ENCODE data around the gene TIMP2. TPM values are rescaled to one million over a fixed set of nuclear protein-coding genes. Genes with fewer than 3 reads are reported as not detected.

The TIMP2 gene
- polyA plus RNA-seq, 1 donor from 2014 or later: 25.6 TPM

DNA sequence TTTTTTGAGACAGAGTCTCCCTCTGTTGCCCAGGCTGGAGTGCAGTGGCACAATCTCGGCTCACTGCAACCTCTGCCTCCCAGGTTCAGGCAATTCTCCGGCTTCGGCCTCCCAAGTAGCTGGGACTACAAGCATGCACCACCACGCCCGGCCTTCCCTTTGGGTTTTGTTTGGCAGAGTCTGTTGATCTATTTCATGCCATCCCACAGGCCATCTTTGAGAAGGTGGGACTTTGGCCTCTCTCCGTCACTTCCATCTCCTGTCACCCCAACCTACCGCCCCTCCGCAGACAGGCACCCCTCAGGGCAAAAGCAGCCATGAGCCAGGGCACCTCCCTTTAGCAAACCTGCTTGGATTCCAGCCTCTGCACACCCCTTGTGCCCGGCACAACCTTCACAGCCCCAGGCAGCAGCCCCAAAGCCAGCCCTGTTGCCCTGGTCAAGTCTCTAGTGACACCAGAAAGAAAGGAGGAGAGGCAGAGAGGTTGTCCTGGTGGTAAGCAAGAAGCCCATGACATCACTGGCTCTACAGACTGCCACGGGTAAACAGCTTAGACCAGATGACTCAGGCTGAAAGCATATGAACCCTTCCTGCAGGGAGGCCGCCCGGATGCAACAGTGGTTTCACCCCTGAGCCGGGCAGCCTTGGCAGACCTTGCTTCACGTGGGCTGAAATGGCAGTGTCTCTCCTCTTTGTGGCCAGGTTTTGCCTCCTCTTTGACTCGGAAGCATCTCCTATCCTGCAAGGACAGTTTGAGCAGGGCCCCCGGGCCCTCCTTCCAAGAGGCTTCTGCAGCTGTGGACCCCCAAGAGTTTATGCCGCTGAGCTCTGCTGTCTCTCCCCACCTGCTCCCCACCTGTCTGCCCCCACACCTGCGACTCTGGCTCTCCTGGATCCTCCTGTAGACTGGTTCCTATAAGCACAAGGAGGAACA is 8.1 kb upstream of the TIMP2 start:
- Histone ChIP-seq H3K4me2 (ENCODE audit: low read length) (no peak overlapping the region), H3K27ac (ENCODE audit: low read length) (peak overlapping the region; percentile 23)

DNA sequence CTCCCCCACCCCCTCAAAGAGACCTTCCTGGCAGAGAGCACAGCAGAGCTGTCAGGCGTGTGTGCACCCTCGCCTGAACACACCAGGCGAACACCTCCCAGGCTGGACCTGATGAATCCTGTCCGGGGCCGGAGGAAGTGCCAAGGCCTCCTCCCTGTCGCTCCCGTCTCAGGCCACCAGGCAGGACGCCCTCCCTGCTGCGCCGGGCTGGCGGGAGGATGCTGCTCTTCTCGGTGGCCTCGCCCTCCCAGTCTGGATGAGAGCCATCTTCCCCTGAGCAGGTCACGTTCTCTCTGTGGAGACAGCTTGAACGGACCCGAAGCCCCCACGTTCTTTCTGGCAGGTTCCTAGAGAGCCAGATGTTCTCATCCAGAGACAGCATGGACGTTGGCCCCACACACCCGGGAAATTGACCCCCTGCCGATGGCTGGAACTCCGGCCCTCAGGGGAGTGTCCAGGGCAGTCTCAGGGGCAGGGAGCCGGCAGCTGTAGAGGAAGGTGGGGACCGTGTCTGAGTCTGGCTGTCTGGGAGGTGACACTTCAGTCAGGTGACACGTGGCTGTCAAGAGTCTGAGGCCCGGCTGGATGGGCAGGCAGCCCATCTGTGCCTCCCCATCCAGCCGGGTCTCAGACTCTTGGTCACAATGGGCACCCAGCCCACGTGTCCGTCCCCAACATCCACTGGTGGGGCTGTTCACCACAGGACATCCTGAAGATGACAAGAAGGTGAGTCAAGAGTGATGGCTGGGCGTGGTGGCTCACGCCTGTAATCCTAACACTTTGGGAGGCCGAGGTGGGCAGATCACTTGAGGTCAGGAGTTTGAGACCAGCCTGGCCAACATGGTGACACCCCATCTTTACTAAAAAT is 5.0 kb upstream of the TIMP2 start:
- Histone ChIP-seq H3K9me2 (ENCODE audit: insufficient read depth, low read length) (no peaks in the 10 kb centered on the region), H3K9ac (ENCODE audit: low read length) (no peak overlapping the region), H3K4me2 (ENCODE audit: low read length) (no peak overlapping the region), H3K27ac (ENCODE audit: low read length) (no peak overlapping the region), H3K9me3 (ENCODE audit: low read length) (no peaks in the 10 kb centered on the region), H2AFZ (ENCODE audit: low read depth, low read length) (no peak overlapping the region), H4K20me1 (ENCODE audit: insufficient read depth) (no peaks in the 10 kb centered on the region), H3K36me3 (ENCODE audit: insufficient read depth, low read length) (no peaks in the 10 kb centered on the region), H3K4me3 (ENCODE audit: low read length) (no peak overlapping the region), H3K27me3 (ENCODE audit: insufficient read depth, low read depth, low read length) (no peaks in the 10 kb centered on the region), H3F3A (ENCODE audit: insufficient read depth, low read length, poor library complexity, severe bottlenecking) (no peaks in the 10 kb centered on the region), H3K79me2 (replicated peaks; ENCODE audit: insufficient read depth, low read length) (peaks cover 5% of the 10 kb centered on the region)
- TF ChIP-seq, protein P1, sequence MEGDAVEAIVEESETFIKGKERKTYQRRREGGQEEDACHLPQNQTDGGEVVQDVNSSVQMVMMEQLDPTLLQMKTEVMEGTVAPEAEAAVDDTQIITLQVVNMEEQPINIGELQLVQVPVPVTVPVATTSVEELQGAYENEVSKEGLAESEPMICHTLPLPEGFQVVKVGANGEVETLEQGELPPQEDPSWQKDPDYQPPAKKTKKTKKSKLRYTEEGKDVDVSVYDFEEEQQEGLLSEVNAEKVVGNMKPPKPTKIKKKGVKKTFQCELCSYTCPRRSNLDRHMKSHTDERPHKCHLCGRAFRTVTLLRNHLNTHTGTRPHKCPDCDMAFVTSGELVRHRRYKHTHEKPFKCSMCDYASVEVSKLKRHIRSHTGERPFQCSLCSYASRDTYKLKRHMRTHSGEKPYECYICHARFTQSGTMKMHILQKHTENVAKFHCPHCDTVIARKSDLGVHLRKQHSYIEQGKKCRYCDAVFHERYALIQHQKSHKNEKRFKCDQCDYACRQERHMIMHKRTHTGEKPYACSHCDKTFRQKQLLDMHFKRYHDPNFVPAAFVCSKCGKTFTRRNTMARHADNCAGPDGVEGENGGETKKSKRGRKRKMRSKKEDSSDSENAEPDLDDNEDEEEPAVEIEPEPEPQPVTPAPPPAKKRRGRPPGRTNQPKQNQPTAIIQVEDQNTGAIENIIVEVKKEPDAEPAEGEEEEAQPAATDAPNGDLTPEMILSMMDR (IDR thresholded peaks at IDR 0.05; ENCODE audit: poor library complexity, severe bottlenecking): no peak
- no peak for TF ChIP-seq MXI1 (conservative IDR thresholded peaks at IDR 0.05; ENCODE audit: poor library complexity, severe bottlenecking)
- no peak for TF ChIP-seq POLR2AphosphoS5 (IDR thresholded peaks at IDR 0.05)
- no peak for TF ChIP-seq TAF1 (IDR thresholded peaks at IDR 0.05; ENCODE audit: low read depth)
- TF ChIP-seq EZH2 (IDR thresholded peaks at IDR 0.05; ENCODE audit: borderline replicate concordance, insufficient read depth, low read length, poor library complexity, severe bottlenecking): no peak
- no peak for TF ChIP-seq EP300 (conservative IDR thresholded peaks at IDR 0.05; ENCODE audit: poor library complexity, severe bottlenecking)
- no peak for TF ChIP-seq RAD21 (conservative IDR thresholded peaks at IDR 0.05)
- TF ChIP-seq SMC3 (conservative IDR thresholded peaks at IDR 0.05; ENCODE audit: poor library complexity): no peak

More for the DNA sequence above, 8.1 kb upstream of the TIMP2 start:
- Histone ChIP-seq H4K20me1 (ENCODE audit: insufficient read depth) (no peaks in the 10 kb centered on the region), H3K9me3 (ENCODE audit: low read length) (no peaks in the 10 kb centered on the region), H3K27me3 (ENCODE audit: insufficient read depth, low read depth, low read length) (no peaks in the 10 kb centered on the region), H2AFZ (ENCODE audit: low read depth, low read length) (no peak overlapping the region), H3K36me3 (ENCODE audit: insufficient read depth, low read length) (no peaks in the 10 kb centered on the region), H3K4me3 (ENCODE audit: low read length) (no peak overlapping the region), H3K79me2 (replicated peaks; ENCODE audit: insufficient read depth, low read length) (no peaks in the 10 kb centered on the region), H3F3A (ENCODE audit: insufficient read depth, low read length, poor library complexity, severe bottlenecking) (no peaks in the 10 kb centered on the region), H3K9ac (ENCODE audit: low read length) (no peak overlapping the region), H3K9me2 (ENCODE audit: insufficient read depth, low read length) (no peaks in the 10 kb centered on the region)
- TF ChIP-seq TAF1 (IDR thresholded peaks at IDR 0.05; ENCODE audit: low read depth) (no peak), MXI1 (conservative IDR thresholded peaks at IDR 0.05; ENCODE audit: poor library complexity, severe bottlenecking) (no peak), POLR2AphosphoS5 (IDR thresholded peaks at IDR 0.05) (no peak), SMC3 (conservative IDR thresholded peaks at IDR 0.05; ENCODE audit: poor library complexity) (no peak), RAD21 (conservative IDR thresholded peaks at IDR 0.05) (no peak)
- TF ChIP-seq, protein P2, sequence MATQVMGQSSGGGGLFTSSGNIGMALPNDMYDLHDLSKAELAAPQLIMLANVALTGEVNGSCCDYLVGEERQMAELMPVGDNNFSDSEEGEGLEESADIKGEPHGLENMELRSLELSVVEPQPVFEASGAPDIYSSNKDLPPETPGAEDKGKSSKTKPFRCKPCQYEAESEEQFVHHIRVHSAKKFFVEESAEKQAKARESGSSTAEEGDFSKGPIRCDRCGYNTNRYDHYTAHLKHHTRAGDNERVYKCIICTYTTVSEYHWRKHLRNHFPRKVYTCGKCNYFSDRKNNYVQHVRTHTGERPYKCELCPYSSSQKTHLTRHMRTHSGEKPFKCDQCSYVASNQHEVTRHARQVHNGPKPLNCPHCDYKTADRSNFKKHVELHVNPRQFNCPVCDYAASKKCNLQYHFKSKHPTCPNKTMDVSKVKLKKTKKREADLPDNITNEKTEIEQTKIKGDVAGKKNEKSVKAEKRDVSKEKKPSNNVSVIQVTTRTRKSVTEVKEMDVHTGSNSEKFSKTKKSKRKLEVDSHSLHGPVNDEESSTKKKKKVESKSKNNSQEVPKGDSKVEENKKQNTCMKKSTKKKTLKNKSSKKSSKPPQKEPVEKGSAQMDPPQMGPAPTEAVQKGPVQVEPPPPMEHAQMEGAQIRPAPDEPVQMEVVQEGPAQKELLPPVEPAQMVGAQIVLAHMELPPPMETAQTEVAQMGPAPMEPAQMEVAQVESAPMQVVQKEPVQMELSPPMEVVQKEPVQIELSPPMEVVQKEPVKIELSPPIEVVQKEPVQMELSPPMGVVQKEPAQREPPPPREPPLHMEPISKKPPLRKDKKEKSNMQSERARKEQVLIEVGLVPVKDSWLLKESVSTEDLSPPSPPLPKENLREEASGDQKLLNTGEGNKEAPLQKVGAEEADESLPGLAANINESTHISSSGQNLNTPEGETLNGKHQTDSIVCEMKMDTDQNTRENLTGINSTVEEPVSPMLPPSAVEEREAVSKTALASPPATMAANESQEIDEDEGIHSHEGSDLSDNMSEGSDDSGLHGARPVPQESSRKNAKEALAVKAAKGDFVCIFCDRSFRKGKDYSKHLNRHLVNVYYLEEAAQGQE (IDR thresholded peaks at IDR 0.05; ENCODE audit: borderline replicate concordance): no peak
- TF ChIP-seq, protein P1 (IDR thresholded peaks at IDR 0.05; ENCODE audit: poor library complexity, severe bottlenecking): no peak
